SK-MEL-5 (cell line): ENCODE measurements around the gene MLH1. TPM values are rescaled to one million over a fixed set of nuclear protein-coding genes. Genes with fewer than 3 reads are reported as not detected.
"Not testable (repeated sequence)": the region's sequence is repeated elsewhere in the genome, so short reads cannot be mapped to it uniquely, and the experiment has no call there.

Experiments used
- DNase-seq: peaks from one replicate; pipeline ENCODE4 v3.0.0-alpha.2; 2016; ENCODE audit warnings: low read depth, low spot score
- in situ Hi-C: cut with HindIII; loops from 2 replicates; pipeline ENCODE4 v1.10.0; 2016; ENCODE audit warnings: low sequenced_read_pairs, high pct_unique_total_duplicates, low pct_unique_long_range_greater_than_20kb
- polyA plus RNA-seq, 2 experiments: library from polyadenylated mRNA; depleted of rRNA; stranded (reverse); fragments of >200 nt; gene quantifications; 2 replicates each; pipeline ENCODE4 v1.2.3, GENCODE V29; 2015
- total RNA-seq: library from RNA; depleted of rRNA; stranded (reverse); fragments of >200 nt; shearing (Covaris generic); gene quantifications from 2 replicates; pipeline ENCODE4 v1.2.3, GENCODE V29; 2014; rRNA removed

MLH1 gene
- total RNA-seq: 55.8 and 71.9 TPM in 2 replicates
- polyA plus RNA-seq (2015; cell fraction: cytosol; rRNA removed): 42.6 and 50.4 TPM in 2 replicates
- 33.5 and 41.7 TPM in 2 replicates for polyA plus RNA-seq (2015; cell fraction: nucleus; rRNA removed)

DNA sequence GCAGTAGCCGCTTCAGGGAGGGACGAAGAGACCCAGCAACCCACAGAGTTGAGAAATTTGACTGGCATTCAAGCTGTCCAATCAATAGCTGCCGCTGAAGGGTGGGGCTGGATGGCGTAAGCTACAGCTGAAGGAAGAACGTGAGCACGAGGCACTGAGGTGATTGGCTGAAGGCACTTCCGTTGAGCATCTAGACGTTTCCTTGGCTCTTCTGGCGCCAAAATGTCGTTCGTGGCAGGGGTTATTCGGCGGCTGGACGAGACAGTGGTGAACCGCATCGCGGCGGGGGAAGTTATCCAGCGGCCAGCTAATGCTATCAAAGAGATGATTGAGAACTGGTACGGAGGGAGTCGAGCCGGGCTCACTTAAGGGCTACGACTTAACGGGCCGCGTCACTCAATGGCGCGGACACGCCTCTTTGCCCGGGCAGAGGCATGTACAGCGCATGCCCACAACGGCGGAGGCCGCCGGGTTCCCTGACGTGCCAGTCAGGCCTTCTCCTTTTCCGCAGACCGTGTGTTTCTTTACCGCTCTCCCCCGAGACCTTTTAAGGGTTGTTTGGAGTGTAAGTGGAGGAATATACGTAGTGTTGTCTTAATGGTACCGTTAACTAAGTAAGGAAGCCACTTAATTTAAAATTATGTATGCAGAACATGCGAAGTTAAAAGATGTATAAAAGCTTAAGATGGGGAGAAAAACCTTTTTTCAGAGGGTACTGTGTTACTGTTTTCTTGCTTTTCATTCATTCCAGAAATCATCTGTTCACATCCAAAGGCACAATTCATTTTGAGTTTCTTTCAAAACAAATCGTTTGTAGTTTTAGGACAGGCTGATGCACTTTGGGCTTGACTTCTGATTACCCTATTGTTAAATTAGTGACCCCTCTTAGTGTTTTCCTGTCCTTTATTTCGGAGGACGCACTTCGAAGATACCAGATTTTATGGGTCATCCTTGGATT lies at the start of gene MLH1:
MLH1 (plus strand) TSS at position 193 of the 958 bp plus-strand sequence; CDS start at position 223, 30 bp downstream.
- DNase-seq: peak; percentile 100
- in situ Hi-C loops: no loop called here

DNA sequence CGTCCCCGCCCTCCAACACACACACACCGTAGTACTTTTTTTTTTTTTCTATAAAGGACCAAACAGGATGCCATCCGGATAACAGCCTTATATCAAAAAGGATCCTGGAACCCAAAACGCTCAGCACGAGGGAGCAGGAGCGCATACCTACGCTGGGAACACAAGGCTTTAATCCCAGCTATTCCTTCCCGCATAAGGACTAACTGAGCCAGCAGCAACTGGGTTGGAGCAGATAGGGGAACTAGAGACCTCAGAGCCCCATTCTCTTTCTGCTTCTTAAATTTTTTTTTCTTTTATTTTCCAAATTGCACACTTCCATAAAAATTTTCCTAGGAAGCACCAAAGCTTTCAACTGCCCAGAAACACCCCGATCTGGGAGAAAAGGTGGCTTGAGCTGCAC lies 49.7 kb upstream of the MLH1 start:
- DNase-seq: no peak
- in situ Hi-C loops: no loop called here

DNA sequence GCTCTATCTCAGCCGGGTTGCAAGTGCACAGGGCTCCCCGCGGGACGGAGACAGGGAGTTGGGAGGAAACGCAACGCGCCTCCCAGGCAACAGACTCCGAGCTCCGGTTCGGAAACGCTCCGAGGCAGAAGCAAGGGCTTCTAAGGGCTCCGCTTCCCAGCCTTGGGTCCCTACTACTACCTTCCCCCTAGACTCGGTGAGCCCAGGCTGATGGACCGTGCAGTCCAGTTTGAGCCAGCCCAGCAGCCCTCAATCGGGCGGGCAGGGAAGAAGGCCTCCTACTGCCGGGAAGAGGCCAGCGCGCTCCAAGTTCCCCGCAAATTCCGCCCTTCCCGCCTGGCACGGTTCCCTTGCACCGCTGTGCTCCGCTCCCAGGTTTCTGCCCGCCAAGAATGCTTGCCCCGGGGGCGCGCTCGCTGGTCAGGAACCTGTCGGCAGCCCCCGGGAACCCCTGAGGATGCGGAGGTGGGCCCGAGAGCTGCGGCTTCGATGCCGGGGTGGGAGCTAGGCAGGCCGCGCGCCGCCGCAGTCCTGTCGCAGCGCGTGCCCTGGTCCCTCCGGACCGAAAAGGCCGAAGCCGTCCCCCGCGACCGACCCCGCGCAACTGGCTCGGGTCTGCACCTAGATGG lies 49.2 kb upstream of the MLH1 start:
- DNase-seq: no peak
- in situ Hi-C loops: no loop called here

DNA sequence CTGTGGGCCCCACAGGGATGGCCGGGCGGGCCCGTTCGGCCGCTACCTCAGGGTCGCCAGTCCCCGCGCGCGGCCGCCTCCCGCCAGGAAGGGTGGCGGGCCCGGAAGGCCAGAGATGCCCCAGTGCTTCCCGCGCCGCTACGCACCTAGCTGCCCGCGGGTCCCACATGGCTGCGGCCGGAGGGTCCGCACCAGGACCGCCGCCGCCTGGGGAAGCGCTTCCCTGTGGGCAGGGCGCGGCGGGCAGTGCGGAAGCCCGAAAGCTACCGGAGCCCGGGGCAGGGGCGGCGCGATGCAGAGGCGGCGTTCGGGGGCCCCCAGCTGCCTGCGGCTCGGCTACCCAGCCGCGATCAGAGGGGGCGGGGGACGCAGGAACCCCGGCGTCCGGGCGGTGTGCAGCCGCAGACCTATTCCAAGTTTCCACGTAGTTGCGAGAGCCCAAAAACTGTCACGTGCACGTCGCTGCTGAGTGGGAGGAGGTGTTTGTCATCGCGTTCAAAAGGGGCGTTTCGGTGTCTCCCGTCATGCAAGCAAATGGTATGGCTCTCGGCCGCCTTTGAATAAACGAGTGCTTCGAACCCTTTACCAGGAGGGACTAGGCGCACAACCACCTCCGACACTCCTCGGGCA lies 48.6 kb upstream of the MLH1 start, which contains the start of gene TRANK1:
TRANK1 (minus strand) TSS at position 414 of the 630 bp plus-strand sequence; CDS start at position 169, 245 bp downstream.
- in situ Hi-C loops: no loop called here
- no peak for DNase-seq

DNA sequence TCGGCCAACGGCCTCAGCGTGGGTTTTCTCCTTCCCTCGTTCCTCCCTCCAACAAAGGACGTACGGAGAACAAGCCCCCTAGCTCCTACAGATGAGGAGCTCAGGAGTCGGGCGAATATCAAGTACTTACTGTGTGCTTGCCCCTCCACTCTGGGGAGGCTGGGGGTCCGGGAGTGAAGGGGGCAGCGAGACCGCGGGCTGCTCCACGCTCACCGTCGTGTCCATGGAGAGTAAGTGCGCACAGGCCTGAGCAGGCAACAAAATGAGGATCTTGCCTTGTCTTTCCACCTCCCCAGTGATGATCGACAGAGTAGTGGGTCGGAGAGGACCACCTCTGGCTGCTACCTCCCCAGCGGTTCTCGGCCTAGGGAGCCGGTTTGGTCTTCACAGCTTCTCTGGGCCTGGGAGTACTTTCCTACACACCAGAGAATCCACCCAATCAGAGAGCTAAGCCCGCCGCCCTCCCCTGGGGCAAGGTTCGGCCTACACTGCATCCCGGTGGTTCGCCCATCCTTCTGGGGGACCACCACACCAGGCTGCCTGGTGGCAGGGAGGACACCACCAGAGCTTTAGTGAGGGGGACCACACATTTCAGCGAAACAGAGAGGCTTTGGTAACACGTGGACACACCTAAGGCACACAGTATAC lies 47.9 kb upstream of the MLH1 start:
- in situ Hi-C loops: no loop called here
- DNase-seq: no peak

DNA sequence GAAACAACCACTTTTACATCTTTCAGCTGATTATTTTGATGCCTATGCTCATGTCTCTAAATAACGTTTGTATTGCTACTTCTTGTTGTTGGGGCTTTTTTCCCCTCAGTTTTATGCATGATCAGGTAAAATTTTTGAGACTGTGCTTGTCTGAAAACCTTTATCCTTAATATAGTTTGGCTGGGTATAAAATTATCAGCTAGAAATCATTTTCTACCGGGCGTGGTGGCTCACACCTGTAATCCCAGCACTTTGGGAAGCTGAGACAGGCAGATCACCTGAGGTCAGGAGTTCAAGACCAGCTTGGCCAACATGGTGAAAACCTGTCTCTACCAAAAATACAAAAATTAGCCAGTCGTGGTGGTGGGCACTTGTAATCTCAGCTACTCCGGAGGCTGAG lies 45.5 kb upstream of the MLH1 start:
- DNase-seq, in situ Hi-C loops: not testable (repeated sequence)

DNA sequence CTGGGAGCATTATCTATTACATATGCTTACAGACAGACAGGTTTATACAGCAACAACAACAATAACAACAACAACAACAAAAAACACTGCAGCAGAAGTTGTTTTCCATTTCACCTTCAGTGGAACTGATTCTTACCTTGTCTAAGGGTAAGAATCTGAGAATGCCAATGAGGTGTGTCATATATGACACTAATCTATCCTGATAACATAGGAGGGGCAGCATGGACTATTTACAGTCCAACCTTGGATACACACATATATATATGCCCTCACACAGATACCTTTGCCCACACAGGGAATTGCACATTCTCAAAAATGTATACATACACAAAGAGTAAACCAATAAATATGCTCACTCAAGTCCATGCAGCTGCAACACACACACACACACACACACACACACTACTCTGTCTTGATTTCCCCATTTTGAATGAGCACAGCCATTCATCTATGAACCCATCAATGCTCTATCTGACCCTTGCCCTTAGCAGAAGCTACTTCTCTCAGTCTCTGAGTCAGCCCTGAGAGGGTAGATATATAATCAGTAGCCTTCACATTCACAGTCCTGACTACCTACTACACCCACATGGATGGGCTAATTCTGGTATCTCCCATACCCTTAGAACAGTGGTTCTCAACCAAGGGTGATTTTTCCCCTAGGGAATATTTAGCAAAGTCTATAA lies 38.7 kb upstream of the MLH1 start:
- in situ Hi-C loops: no loop called here
- no peak for DNase-seq

DNA sequence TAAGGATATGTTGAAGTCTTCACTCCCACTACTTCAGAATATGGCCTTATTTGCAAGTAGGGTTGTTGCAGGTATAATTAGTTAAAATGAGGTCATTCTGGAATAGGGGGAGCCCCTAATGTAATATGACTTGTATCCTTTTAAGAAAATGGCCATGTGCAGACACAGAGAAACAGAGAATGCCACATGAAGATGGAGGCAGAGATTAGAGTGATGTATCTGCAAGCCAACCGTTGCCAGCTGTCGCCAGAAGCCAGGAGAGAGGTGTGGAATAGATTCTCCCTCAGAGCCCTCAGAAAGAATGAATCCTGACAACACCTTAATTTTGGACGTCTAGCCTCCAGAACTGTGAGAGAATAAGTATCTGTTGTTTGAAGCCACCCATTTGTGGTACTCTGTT lies 37.2 kb upstream of the MLH1 start:
- DNase-seq: no peak
- in situ Hi-C loops: no loop called here

DNA sequence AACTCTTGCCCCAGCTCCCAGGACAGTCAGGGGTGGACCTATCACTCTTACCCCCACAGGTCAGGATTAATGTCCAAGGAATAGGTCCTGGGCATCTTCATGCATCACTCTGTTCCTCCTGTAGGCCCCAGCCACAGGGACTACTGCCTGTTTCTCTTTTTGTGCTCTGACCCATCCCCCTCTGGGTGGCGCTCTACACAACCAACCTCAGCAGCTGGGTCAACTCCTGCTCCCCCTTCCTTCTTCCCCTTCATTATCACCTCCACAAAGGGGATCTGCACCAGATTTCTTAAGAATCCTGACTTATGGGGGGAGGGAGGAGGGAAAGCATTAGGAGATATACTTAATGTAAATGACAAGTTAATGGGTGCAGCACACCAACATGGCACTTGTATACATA lies 36.3 kb upstream of the MLH1 start:
- peak; percentile 32 for DNase-seq
- in situ Hi-C loops: no loop called here

DNA sequence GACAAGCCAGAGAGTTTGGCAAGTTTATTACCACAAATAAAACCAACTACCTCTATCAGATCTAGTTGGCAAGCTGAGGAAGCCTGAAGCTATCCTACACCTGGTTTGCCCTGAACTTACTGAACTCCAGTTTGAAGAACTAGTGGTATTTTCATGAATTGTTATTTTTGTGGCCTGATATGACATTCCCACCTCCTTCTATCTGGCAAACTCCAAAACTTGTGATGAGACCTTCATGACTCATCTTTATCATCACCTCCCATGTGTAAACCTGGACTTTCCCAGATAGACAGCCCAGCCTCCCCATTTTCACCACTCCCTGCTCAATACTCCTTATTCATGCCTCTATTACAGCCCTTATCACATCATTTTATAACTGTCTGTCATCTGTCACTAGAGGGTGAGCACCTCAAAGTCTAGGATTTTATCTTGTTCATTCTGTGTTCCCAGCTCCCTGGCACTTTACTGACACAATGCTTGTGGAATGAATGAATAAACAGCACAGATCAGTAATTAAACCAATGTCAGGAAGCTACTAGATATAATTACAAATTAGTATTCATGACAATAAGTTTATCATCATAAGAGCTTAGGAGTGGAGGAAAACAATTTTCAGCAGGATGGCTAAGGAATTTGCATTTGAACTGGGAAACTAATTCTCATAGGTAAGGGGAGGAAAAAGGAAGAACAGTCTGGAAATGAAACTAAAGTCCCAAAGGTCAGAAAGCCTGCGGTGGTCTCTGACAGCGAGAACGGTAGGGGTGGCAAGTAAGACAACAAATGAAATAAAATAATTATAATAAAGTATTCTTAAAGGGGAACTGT lies 35.2 kb upstream of the MLH1 start:
- DNase-seq: no peak
- in situ Hi-C loops: no loop called here

DNA sequence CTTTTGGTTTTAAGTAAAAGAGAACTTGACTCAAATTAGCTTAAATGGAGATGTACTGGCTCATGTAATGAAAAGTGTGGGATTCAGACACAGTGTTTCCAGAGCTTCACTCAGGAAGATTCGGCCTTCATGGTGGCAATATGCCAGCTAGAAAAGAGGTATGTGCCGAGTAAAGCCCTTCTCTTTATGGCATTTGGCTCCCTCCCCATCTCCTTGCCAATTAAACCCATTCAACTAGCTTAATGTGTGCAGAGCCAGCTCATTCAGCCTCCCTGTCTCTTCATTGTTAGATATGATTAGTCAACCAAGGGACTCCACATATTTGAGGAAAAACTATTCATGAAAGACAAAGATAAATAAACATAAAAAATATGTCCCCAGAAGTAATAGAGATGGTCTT lies 33.5 kb upstream of the MLH1 start:
- DNase-seq: no peak
- in situ Hi-C loops: no loop called here

DNA sequence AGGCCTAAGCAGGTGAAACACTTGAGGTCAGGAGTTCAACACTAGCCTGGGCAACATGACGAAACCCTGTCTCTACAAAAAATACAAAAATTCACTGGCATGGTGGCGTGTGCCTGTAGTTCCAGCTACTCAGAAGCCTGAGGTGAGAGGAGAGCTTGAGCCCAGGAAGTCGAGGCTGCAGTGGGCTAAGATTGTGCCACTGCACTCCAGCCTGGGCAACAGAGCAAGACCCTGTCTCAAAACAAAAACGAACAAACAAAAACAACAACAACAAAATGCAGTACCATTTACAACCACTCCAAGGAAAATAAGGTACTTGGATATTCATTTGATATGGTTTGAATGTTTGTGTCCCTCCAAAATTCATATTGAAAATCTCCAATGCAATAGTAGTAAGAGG lies 32.8 kb upstream of the MLH1 start:
- in situ Hi-C loops: no loop called here
- no peak for DNase-seq

DNA sequence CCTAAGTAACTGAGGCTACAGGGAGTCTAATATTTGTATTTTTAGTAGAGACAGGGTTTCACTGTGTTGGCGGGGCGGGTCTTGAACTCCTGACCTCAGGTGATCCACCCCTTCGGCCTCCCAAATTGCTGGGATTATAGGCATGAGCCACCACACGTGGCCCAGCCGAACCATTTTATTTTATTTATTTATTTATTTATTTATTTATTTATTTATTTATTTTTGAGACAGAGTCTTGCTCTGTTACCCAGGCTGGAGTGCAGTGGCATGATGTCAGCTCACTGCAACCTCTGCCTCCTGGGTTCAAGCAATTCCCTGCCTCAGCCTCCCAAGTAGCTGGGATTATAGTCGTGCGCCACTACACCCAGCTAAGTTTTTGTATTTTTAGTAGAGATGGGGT lies 30.3 kb upstream of the MLH1 start:
- in situ Hi-C loops, DNase-seq: not testable (repeated sequence)

DNA sequence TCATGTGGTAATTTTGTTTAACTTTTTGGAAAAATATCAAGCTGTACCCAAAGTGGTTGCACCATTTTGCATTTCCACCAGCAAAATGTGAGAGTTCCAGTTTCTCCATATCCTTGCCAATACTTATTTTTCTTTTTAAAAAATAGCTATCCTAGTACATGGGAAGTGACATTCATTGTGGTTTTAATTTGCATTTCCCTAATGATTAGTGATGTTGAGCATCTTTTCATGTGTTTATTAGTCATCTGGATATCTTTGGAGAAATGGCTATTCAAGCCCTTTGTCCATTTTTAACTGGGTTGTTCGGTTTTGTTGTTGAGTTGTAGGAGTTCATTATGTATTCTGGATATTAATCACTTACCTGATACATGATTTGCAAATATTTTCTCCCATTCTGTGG lies 29.0 kb upstream of the MLH1 start:
- in situ Hi-C loops: no loop called here
- DNase-seq: no peak

DNA sequence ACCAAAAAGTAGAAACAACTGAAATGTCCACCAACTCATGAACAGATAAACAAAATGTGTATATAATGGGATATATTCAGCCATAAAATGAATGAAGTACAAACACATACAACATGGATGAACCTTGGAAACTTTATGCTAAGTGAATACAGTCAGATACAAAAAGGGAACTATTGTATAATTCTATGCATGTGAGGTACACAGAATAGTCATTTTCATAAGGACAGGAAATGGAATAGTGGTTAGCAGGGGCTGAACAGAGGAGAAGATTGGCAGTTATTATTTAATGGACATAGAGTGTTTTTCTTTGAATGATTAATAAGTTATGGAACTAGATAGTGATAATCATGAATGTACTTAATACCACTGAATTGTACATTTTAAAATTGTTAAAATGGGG lies 28.5 kb upstream of the MLH1 start:
- DNase-seq: peak; percentile 7
- in situ Hi-C loops: no loop called here

DNA sequence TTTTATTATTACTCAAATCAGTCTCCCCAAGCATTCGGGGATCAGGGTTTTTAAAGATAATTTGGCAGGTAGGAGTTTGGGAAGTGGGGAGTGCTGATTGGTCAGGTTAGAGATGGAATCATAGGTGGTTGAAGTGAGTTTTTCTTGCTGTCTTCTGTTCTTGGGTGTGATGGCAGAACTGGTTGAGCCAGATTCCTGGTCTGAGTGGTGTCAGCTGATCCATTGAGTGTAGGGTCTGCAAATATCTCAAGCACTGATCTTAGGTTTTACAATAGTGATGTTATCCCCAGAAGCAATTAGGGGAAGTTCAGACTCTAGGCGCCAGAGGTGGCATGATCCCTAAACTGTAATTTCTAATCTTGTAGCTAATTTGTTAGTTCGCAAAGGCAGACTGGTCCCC lies 27.9 kb upstream of the MLH1 start:
- DNase-seq: no peak
- in situ Hi-C loops: no loop called here
